Brain pericyte (primary cell): ENCODE results near the gene SLC41A3.

Source experiments
- DNase-seq: peaks from one replicate; pipeline ENCODE4 v3.0.0-alpha.2; 2012; ENCODE audit warnings: low read depth, low spot score

Gene SLC41A3

GRCh38 chr3:126083913-126084767, at the start of gene SLC41A3:
SLC41A3 (minus strand) TSS chr3:126084124; CDS start chr3:126068219, 15,905 bp downstream.
- no peak for DNase-seq

GRCh38 chr3:126133606-126134005, 49.7 kb upstream of the SLC41A3 start:
- no peak for DNase-seq

DNA sequence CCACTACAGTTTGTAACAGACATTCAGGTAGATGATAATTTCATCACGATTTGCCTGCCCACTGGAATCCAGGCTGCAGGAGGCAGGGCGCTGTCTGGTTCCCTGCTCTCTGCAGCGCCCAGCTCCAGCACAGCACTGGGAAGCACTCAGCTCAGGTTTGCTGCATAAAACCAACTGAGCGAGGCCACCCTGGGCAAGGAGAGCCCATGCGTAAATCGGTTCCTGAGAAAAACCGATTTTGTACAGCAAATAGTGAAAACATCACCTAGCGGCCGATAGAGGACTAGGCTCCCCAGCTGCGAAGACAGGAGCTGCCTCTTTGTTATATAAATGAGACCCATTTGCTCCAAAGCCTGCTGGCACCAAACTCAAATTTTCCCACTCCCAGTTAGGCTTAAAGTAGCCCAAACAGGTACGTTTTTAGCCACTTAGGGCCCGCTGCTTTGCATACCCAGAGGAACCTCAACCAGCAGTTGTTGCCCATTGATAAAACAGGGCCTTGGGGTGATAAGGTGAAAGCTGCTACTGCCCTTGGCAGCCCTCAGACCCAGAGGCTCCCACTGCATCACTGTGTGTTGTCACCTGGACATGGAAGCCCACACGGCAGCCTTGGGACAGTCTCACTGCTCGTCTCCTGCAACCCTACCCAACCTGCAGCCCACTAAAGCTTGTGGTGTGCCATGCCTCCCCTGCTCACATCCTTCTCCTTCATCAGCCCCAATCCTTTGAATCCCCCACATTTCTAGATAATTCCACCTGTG, 49.0 kb upstream of the SLC41A3 start:
- DNase-seq, result no peak

DNA sequence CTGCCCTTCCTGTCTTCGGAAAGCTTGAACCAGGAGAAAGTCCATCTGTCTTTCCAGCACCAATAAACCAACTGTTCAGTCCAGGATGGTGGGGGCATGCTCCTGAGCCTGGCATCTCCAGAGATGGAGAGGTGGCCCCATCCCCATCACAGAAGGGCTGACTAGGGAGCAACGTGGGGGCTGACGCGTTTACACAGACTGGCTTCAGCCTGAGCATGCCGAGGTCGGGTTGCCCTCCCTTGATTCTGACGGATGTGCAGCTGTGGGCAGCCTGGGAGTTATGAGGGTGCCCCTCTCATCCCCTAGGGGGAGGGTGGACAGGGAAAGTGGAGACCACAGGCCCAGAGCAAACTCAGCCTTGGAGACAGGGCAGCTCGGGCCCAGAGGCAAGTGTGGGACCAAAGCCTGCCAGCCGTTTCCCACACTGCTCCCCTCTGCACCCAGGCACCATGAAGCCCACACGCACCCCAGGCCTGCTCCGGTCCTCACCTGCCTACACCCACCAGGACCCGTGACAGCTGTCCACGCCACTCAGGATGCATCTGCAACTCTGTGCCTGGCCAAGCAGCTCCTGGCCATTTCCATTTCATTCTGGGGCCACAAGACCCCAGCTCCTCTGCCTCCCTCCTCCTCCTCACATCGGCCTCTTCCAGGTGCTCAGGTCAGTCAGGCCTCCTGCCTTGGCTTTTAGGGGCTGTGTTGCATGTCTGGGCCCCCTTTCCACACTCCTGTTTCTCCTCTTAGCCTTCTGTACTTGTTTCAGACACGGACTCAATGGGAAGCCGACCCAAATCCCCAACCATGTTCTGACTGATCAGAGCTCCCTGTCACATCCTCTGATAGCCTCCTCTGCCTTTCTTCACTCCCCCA, 48.2 kb upstream of the SLC41A3 start:
- DNase-seq, result no peak

DNA sequence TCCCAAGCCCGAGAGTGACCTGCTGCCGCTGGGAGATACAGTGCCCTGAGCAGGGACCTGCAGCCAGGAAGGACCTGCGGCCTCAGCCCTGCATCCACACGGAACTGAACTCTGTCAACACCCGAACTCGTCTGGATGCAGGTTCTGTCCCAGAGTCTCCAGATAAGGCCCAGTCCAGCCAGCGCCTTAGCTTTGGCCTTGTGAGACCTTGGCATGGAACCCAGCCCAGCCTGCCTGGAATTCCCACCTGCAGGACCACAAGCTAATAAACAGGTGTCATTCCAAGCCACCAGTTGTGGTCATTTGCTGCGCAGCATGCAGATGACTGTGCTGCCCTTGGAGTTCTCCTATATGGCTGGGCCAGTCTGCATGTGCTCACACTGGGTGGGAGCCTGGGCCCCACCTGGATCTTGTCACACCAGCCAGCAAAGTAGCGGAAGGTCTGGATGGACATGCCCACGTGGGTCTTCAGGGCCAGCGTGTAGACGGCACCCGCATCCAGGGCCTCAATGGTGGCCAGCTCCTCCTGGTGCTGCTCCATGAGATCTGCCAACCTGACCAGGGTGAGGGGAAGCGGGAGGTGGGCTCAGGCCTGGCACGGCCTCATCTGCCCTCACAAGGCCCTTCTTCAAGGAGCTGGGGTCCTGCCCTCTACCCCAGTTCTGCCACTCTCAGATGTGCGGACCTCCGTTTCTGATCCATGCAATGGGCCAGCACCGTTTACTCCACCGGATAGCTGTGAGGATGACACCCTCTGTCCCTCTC, 47.2 kb upstream of the SLC41A3 start:
- no peak for DNase-seq

GRCh38 chr3:126130081-126130855, 46.3 kb upstream of the SLC41A3 start:
- no peak for DNase-seq

- no peak for DNase-seq
These were observed 45.5 kb upstream of the SLC41A3 start for GRCh38 chr3:126129398-126129891.

DNA sequence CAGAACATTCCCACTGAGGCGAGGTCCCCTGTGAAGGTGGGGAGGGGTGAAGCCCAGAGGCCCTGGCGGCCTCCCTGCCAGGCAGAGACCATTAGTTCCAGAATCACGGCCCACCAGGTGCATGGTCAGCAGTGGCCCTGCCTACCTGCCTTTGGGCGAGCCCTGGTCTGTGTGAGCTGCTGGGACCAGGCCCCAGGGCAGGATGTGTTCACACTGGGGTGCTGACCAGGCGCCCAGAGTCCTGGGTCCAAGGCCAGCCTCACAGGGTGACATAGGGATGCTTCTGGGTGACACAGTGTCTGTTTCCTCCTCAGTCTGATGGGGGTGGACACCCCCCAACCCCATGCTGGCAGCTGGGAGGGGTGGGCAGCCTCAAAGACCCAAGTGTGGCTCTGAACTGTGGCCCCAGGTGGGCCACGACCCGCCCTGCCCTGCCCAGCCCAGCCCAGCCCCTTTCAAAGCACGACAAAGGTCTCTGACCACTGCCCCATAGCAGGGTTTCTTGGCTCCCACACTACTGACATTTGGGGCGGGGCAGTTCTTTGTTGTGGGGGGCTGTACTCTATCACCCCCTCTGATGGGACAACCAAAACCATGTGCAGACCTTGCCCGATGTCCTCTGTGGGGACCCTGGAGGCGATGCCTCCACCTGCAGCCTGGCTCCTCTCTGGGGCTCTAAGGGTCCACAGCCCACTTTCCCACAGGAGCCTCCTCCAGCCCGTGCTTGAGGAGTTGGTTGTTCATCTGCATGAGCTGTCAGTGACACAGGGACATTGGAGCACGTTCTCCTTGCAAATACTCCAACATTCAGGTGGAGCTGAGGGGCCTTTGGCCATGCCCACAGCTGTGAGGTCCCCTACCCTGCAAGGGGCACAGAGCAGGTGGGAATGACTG, 44.8 kb upstream of the SLC41A3 start:
- DNase-seq, result no peak

GRCh38 chr3:126127904-126128303, 44.0 kb upstream of the SLC41A3 start:
- DNase-seq, result no peak

DNA sequence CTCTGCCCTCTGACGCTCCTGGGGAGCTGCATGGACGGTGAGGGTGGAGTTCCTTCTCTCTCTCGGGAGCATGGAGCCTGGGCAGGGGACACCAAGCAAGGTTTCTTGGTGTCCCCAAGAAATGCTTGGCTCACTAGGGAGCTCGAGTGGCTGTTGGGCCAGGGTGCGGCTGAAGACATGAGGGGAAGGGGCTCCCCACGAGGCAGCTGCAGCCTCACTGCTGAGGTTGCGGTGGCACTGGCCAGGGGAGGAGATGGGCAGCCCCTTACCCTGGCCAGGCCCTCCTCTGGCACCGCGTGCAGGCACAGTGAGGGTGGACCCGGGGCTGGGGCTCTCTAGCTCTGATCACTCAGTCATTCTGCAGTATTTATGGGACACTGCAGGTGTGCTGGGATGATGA, 43.5 kb upstream of the SLC41A3 start:
- DNase-seq, result no peak

DNA sequence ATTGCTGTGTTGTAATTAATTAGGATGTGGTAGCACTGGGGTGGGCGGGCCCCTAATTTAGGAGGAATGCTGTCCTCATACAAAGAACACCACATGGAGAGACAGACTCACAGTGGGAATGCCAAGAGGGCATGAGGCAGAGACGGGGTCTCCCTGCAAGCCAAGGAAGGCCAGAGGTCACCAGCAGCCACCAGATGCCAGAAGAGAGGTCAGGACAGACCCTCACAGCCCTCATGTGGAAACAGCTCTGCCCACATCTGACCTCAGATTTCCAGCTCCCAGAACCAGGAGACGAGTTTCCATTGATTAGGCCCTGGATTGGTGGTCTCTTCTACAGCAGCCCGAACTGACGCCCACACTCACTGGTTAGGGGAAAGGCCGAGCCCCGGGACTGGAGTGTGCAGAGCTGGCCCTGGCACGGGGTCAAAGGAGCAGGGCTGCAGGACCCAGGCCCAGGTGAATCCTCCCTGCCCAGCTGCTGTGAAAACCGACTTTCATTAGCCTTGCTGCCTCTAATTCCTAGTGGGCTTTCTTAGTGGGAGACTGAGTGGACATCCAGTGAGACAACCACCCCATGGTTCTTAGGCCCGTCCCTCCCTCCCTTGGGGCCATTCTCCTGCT, 43.0 kb upstream of the SLC41A3 start:
- DNase-seq, result no peak

DNA sequence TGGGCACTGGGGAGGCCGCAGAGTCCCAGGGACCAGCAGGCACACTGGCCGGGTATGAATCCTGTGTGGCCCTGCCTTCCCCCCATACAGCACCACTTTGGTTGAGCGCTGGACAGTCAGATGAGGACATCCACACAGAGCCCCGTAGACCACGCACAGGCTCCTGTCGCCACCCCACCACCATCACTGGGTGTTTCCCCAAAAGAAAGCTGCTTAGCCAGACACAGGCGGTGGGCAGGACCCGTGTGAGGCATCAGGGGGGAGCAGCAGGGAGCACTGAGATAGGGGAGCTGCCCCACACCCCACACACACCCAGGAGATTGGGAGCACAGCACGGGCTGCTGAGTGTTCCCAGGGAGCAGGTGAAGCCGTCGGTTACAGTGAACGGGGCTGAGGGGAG, 42.4 kb upstream of the SLC41A3 start:
- no peak for DNase-seq

GRCh38 chr3:126125781-126126251, 41.9 kb upstream of the SLC41A3 start:
- DNase-seq, result no peak

DNA sequence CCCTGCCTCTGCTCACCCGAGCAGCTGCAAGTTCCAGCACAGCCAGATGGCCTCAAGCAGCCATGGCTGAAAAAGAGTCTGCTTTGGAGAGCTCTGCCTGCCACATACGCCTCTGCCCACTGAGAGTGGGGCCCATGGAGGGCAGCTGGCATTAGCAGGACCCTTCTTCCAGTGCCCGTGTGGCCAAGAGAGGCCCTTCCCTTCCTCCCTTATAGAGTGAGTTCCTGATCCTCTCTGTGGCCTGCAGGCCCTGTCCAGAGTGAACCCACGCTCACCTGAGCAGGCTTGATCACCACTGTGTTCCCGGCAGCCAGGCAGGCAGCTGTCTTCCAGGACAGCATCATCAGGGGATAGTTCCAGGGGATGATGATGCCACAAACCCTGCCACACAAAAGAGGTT, 41.4 kb upstream of the SLC41A3 start:
- no peak for DNase-seq

GRCh38 chr3:126124896-126125295, 41.0 kb upstream of the SLC41A3 start:
- DNase-seq, result no peak

DNA sequence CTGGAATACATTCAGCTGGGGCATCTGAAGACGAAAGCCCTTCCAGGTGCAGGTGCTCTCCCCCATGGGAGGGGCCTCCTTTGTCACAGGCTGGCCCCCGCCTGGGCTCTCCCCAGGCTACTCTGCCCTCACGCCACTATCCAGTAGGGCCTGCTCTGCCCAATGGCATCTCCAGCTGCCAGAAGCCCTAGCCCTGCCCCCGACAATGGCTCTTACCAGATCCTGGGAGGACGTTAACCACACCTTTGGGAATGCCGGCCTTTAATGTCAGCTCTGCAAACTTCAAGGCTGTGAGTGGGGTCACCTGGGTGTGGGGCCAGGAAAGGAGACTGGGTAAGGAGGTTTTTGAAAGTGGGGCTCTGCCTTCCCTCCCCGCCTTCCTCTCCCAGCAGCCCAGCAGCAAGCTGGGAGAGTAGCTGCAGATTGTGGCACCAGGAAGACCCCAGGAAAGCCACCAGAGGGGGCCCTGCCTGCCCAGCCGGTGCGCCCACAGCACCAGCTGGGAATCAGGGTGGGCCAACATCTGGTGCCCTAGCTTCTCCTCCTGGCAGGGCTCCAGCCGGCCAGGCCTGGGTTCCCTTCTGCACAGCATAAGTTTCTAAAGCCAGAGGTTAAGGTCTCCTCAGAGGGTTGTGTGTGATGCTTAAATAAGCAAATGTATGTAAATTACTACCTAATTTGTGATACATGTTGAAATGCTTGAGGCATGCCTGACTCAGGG, 40.4 kb upstream of the SLC41A3 start:
- DNase-seq, result no peak

DNA sequence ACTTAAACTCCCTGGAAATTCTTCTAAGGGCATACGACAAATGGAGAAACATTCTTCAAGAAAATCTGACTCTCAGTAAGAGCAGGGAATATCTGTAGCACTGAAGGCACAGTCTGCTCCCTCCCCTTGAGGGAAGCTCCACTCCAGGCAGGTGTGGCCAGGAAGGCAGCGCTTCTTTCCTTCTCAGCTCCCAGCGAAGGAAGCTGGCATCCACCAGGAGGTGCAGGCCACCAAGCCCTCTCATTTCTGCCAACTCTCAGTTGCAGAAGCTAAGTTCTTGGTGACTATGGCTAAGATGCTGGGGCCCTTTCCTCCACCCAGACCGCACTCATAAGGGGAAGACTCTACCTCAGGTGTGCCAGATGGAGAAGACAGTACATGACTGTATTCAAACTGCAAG, 37.7 kb upstream of the SLC41A3 start:
- no peak for DNase-seq

- DNase-seq, result no peak
These were observed 37.1 kb upstream of the SLC41A3 start for GRCh38 chr3:126121074-126121473.
